ENCODE results near the gene GPR35.

- no peak for TF ChIP-seq ZNF384 (IDR thresholded peaks at IDR 0.05)
- TF ChIP-seq SP1 (IDR thresholded peaks at IDR 0.05), result no peak
- no peak for TF ChIP-seq FOXM1 (IDR thresholded peaks at IDR 0.05; ENCODE audit: borderline replicate concordance)
- TF ChIP-seq FOXK2 (IDR thresholded peaks at IDR 0.05), result no peak
- TF ChIP-seq TARDBP (IDR thresholded peaks at IDR 0.05), result no peak
Measured at GRCh38 chr2:240618776-240619175, 6.5 kb upstream of the GPR35 start.

Data from HEK293T (cell line).